ENCODE data around the gene CATSPERZ. TPM values are rescaled to one million over a fixed set of nuclear protein-coding genes. Genes with fewer than 3 reads are reported as not detected.

Gene CATSPERZ
- total RNA-seq, 2 donors from 2014 or later = not detected

DNA sequence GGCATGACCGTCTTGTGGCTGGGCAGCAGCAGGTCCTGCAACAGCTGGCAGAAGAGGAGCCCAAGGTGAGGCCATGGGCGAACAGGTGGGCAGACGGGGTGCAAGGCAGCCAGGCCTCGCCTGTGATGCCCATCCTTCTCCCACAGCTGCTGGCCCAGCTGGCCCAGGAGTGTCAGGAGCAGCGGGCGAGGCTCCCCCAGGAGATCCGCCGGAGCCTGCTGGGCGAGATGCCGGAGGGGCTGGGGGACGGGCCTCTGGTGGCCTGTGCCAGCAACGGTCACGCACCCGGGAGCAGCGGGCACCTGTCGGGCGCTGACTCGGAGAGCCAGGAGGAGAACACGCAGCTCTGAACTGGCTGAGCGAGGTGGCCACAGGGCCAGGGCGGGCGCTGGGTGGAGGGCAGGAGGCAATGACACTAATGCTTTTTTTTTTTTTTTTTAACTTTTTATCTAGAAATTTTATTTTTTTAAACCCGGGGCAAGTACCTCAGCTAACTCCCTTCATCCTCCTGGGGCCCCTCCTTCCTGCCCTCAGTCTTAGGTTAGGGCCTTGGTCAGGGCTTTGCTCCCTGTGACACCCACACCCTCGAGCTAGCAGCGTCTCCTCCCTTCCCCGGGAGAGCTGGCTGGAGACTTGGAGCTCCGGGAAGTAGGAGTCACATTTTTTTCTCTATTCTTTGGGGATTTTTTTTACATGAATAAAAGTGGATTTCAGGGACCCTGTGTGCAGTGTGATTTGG, 32.8 kb upstream of the CATSPERZ start:
- no peaks in the 10 kb centered on the region for H3K9me3 Mint-ChIP-seq
- no peak overlapping the region for H3K9ac ChIP-seq (ENCODE audit: extremely low read depth, low read length, poor library complexity, severe bottlenecking)
- H3K4me1 Mint-ChIP-seq = peaks cover 10% of the 10 kb centered on the region
- H3K4me3 Mint-ChIP-seq = no peak overlapping the region
- H3K4me1 ChIP-seq (ENCODE audit: control insufficient read depth, insufficient read depth, low read length) = no peaks in the 10 kb centered on the region
- peaks cover 30% of the 10 kb centered on the region for H3K36me3 Mint-ChIP-seq (ENCODE audit: low read depth)
- no peak for DNase-seq
- H3K9me3 ChIP-seq (ENCODE audit: control insufficient read depth, low read length) = no peaks in the 10 kb centered on the region
- TF ChIP-seq, protein P1, sequence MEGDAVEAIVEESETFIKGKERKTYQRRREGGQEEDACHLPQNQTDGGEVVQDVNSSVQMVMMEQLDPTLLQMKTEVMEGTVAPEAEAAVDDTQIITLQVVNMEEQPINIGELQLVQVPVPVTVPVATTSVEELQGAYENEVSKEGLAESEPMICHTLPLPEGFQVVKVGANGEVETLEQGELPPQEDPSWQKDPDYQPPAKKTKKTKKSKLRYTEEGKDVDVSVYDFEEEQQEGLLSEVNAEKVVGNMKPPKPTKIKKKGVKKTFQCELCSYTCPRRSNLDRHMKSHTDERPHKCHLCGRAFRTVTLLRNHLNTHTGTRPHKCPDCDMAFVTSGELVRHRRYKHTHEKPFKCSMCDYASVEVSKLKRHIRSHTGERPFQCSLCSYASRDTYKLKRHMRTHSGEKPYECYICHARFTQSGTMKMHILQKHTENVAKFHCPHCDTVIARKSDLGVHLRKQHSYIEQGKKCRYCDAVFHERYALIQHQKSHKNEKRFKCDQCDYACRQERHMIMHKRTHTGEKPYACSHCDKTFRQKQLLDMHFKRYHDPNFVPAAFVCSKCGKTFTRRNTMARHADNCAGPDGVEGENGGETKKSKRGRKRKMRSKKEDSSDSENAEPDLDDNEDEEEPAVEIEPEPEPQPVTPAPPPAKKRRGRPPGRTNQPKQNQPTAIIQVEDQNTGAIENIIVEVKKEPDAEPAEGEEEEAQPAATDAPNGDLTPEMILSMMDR (conservative IDR thresholded peaks at IDR 0.05) = no peak
- H3K27me3 Mint-ChIP-seq (ENCODE audit: insufficient read depth) = no peaks in the 10 kb centered on the region
- peaks cover 25% of the 10 kb centered on the region for H3K36me3 ChIP-seq (ENCODE audit: control insufficient read depth, insufficient read depth, low read length)
- WGBS, 2 experiments (ENCODE audit: insufficient coverage in 1 of 2, insufficient read length in 1 of 2) = 87 to 88% methylated on average over 8 to 26 of the region's 27 CpGs
- no peak overlapping the region for H3K4me3 ChIP-seq (ENCODE audit: low read length)
- no peak overlapping the region for H3K27ac ChIP-seq (ENCODE audit: low read depth, low read length)
- no peaks in the 10 kb centered on the region for H3K27me3 ChIP-seq (ENCODE audit: control insufficient read depth, insufficient read depth, low read length, poor library complexity, severe bottlenecking)
- peak overlapping the region; percentile 95 for H3K27ac Mint-ChIP-seq

DNA sequence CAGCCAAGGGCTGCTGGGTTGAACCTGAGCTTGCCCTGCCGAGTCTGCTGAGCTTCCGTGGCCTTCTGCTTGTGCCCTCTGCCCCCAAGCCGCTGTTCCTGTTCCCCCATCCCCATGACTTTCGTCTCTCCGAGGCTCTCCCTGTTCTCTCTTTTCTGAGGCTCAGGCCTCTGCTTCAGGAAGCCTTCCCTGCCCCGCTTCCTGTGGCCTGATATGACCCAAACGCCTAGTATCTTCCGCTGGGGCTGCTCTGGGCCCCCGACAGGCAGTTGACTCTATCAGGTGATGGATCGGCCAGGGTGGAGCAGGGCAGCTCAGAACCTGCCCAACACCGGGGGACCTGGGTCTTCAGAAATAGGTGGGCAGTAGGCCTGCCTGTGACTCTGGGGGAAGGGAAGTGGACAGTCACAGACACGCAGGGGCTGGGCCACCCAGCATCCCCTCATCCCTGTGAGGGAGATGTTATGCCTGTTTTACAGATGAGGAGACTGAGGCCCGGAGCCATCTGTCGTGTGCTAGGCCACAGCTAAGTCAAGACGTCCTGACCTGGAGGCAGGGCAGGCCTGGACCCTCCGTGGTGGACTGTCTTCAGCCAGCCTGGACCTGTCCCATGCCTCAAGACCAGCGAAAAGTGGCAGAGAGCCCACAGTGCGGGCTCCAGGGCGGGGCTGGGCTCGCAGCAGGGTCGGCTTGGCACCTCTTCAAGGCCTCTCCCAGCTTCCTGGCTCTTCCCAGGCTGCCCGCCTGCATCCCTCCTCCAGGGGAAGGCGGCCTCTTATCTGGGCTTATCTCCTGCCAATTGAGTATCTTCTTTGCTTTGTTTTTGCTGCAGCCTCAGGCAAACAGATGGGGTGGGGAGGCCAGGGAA, 31.9 kb upstream of the CATSPERZ start:
- H3K4me1 ChIP-seq (ENCODE audit: control insufficient read depth, insufficient read depth, low read length) = no peaks in the 10 kb centered on the region
- H3K36me3 ChIP-seq (ENCODE audit: control insufficient read depth, insufficient read depth, low read length) = peaks cover 17% of the 10 kb centered on the region
- peak overlapping the region; percentile 94 for H3K27ac ChIP-seq (ENCODE audit: low read depth, low read length)
- Mint-ChIP-seq H3K27ac (peak overlapping the region; percentile 95), H3K4me3 (peak overlapping the region; percentile 95), H3K4me1 (peaks cover 10% of the 10 kb centered on the region), H3K36me3 (ENCODE audit: low read depth) (peaks cover 22% of the 10 kb centered on the region), H3K9me3 (no peaks in the 10 kb centered on the region), H3K27me3 (ENCODE audit: insufficient read depth) (no peaks in the 10 kb centered on the region)
- TF ChIP-seq, protein P1 (conservative IDR thresholded peaks at IDR 0.05) = no peak
- peak overlapping the region; percentile 91 for H3K9ac ChIP-seq (ENCODE audit: extremely low read depth, low read length, poor library complexity, severe bottlenecking)
- peak; percentile 87 for DNase-seq
- H3K4me3 ChIP-seq (ENCODE audit: low read length) = peak overlapping the region; percentile 82
- 80 to 87% methylated on average over 15 to 23 of the region's 23 CpGs for WGBS, 2 experiments (ENCODE audit: insufficient coverage in 1 of 2, insufficient read length in 1 of 2)
- no peaks in the 10 kb centered on the region for H3K9me3 ChIP-seq (ENCODE audit: control insufficient read depth, low read length)
- H3K27me3 ChIP-seq (ENCODE audit: control insufficient read depth, insufficient read depth, low read length, poor library complexity, severe bottlenecking) = no peaks in the 10 kb centered on the region

DNA sequence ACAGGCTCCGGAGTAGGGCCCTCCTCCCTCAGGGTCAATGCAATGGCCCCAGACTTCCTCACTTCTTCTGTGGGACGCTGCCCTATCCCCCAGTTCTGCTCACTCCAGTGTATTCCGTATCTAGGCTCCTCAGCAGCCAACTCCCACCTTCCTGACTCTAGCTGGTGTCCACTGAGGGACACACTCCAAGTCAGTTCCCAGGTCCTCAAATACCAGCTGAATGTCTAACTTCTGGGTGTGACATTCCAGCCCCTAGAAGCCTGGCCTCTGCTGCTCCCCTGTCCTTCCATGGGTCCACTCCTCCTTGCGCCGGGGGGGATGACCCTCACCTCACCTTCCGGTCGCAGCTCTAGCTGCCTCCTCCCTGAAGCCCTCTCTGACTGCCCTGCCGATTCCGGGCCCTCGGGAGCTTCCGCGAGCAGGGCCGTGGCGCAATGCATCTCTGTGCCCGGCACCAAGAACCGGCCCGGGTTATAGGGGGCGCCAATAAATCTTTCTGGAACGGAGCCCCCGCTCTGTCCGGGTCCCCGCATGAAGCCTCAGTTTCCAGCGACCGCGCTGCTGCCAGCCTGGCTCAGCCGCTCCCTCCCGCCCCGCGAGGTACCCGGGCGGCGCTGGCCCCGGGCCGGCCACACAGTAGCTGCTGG, 31.1 kb upstream of the CATSPERZ start:
- peaks cover 21% of the 10 kb centered on the region for H3K36me3 Mint-ChIP-seq (ENCODE audit: low read depth)
- DNase-seq = peak; percentile 90

More for the DNA sequence above, 31.1 kb upstream of the CATSPERZ start:
- H3K27ac ChIP-seq (ENCODE audit: low read depth, low read length) = peak overlapping the region; percentile 94
- H3K27me3 Mint-ChIP-seq (ENCODE audit: insufficient read depth) = no peaks in the 10 kb centered on the region
- peak overlapping the region; percentile 99 for H3K27ac Mint-ChIP-seq
- H3K9ac ChIP-seq (ENCODE audit: extremely low read depth, low read length, poor library complexity, severe bottlenecking) = peak overlapping the region; percentile 91
- 3 to 17% methylated on average over 2 to 34 of the region's 34 CpGs for WGBS, 2 experiments (ENCODE audit: insufficient coverage in 1 of 2, insufficient read length in 1 of 2)
- TF ChIP-seq, protein P1 (conservative IDR thresholded peaks at IDR 0.05) = no peak
- no peaks in the 10 kb centered on the region for H3K9me3 Mint-ChIP-seq
- H3K4me3 ChIP-seq (ENCODE audit: low read length) = peak overlapping the region; percentile 82
- no peaks in the 10 kb centered on the region for H3K4me1 ChIP-seq (ENCODE audit: control insufficient read depth, insufficient read depth, low read length)
- no peaks in the 10 kb centered on the region for H3K9me3 ChIP-seq (ENCODE audit: control insufficient read depth, low read length)
- no peaks in the 10 kb centered on the region for H3K27me3 ChIP-seq (ENCODE audit: control insufficient read depth, insufficient read depth, low read length, poor library complexity, severe bottlenecking)
- peak overlapping the region; percentile 95 for H3K4me3 Mint-ChIP-seq
- H3K4me1 Mint-ChIP-seq = peaks cover 14% of the 10 kb centered on the region
- H3K36me3 ChIP-seq (ENCODE audit: control insufficient read depth, insufficient read depth, low read length) = peaks cover 11% of the 10 kb centered on the region

Data from endodermal cell (in vitro differentiated cells).